CD4-positive, alpha-beta T cell treated with Interleukin-4 for 4 hours (primary cell): ENCODE measurements around the gene MEMO1.
"Not testable (repeated sequence)": the region's sequence is repeated elsewhere in the genome, so short reads cannot be mapped to it uniquely, and the experiment has no call there.

Experiments used
- DNase-seq: peaks from one replicate; pipeline ENCODE4 v3.0.0-alpha.2; 2020

The MEMO1 gene

DNA sequence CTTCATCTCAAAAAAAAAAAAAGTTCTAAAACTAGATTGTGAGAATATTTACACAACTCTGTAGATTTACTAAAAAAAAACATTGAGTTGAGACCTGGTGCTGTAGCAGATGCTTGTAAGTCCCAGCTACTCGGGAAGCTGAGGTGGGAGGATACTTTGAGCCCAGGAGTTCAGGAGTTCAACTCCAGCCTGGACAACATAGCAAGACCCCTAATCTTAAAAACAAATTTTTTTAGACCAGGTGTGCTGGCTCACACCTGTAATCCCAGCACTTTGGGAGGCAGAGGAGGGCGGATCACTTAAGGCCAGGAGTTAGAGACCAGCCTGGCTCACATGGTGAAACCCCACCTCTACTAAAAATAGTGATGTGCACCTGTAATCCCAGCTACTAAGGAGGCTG, 108.9 kb downstream of the MEMO1 start:
- DNase-seq: no peak

GRCh38 chr2:31900156-31900555, 110.7 kb downstream of the MEMO1 start:
- not testable (repeated sequence) for DNase-seq

DNA sequence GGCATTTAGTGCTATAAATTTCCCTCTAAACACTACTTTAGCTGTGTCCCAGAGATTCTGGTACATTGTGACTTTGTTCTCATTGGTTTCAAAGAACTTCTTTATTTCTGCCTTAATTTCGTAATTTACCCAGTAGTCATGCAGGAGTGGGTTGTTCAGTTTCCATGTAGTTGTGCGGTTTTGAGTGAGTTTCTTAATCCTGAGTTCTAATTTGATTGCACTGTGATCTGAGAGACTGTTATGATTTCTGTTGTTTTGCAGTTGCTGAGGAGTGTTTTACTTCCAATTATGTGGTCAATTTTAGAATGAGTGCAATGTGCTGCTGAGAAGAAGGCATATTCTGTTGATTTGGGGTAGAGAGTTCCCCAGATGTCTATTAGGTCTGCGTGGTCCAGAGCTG, 112.5 kb downstream of the MEMO1 start:
- not testable (repeated sequence) for DNase-seq

- not testable (repeated sequence) for DNase-seq
Observed at GRCh38 chr2:31897340-31897739, 113.5 kb downstream of the MEMO1 start.

GRCh38 chr2:31896293-31896692, 114.5 kb downstream of the MEMO1 start:
- DNase-seq: no peak

DNA sequence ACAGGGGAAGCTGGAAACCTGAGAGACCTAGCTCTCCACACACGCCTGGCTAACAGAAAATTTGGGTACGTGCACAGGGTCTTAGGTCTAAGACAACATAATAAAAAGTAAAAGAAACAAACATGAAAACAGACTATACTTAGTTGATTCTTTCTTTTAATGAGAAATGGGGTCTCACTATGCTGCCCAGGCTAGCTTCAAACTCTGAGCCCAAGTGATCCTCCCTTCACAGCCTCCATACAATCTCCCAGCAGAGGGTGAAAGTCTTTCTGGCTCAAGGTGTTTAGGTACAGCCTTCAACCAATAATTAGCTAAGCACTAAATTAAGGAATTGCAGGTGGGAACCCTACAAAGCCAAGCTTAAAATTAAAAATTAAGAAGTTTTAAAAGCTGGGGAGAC, 116.2 kb downstream of the MEMO1 start:
- no peak for DNase-seq

GRCh38 chr2:31893094-31893493, 117.7 kb downstream of the MEMO1 start:
- no peak for DNase-seq

DNA sequence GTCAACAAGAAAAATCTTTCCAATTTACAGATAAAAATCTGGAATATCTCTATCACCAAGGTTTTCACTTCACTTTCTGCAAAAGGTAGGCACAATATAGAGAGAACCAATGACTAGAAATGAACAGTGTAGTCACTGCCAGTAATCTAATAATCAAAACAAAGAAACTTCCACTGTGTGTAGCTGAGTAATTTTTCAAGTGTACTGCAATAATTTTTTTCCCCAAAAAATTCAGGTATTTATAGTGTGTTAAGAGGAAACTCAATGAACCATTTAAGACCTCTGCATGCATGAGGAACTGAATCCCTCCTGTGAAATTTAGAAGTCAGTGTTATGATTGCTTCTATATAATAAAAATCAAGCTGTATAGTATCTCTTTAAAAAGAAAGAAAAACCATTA, 121.8 kb downstream of the MEMO1 start:
- no peak for DNase-seq

DNA sequence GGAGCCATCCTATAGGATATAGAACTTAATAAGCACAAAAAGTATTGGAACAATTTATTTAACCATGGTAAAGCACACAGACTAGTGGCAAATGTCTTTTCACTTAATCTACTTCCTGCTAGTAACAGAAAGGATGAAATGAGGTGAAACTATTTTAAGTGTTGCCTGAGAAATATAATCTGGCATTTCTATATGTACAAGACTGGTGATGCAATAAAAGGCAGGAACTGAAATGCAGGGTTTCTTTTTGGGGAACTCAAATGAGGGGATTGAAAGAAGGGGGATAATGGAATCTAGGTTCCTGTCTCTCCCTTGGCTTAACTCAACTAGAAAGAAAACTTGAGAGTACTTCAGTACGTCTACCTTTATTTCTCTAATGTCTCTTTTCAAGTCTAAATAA, 122.3 kb downstream of the MEMO1 start:
- no peak for DNase-seq

GRCh38 chr2:31886700-31887099, 124.1 kb downstream of the MEMO1 start:
- no peak for DNase-seq

DNA sequence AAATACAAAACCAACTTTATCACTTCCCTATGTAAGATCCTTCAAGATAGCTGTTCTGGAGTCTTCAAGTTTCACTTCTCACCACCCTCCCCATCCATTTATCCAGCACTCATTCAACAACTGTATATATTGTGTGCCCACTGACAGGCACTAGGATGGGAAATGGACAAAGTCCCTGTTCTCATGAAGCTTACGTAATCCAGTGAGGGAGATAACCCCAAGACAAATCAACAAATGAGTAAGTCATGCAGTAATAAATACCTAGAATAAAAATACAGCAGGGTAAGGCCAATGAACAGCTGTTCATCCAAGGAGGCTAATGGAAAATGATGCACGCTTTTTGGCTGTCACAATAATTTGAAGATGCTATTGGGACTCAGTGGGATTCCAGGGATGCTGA, 133.8 kb downstream of the MEMO1 start:
- DNase-seq: no peak

GRCh38 chr2:31874071-31874470, 136.7 kb downstream of the MEMO1 start:
- DNase-seq: no peak

GRCh38 chr2:31865215-31865614, 145.6 kb downstream of the MEMO1 start:
- DNase-seq: no peak

GRCh38 chr2:31863867-31864266, 146.9 kb downstream of the MEMO1 start:
- DNase-seq: no peak

GRCh38 chr2:31863015-31863656, 147.7 kb downstream of the MEMO1 start:
- not testable (repeated sequence) for DNase-seq

GRCh38 chr2:31859959-31860358, 150.8 kb downstream of the MEMO1 start:
- no peak for DNase-seq

DNA sequence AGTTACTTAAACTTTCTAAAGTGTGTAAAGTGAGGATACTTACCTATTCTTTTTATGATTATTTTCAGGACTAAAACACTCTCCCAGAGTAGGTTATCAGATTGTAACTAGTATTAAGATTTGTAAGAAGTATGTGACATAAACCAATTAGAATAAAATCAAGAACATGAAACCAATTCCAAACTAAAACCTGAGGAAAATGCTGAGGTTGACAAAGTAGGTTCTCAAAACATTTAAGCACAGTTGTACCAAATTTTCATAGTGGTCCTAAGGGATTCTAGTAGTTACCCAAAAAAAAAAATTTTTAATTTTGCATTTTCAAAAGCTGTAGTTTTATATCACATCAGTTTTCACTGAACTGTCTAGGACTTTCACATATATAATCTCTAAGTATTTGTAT, 157.3 kb downstream of the MEMO1 start:
- no peak for DNase-seq

- not testable (repeated sequence) for DNase-seq
Observed at GRCh38 chr2:31842150-31842549, 168.7 kb downstream of the MEMO1 start.

DNA sequence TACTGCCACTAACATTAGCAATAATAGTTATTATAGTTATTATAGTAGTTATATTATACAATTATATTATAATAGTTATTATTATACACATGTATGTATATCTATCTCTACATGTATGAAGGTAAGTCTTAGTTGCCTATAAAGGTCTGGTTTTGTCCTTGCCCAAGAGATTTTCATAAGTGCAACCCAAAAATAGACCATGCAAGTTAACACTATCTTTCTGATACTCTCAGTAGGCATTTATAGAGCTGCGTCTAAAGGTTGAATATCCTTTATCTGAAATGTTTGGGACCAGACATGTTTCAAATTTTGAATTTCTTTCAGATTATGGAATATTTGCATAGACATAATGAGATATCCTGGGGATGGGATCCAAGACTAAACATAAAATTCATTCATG, 175.4 kb downstream of the MEMO1 start:
- no peak for DNase-seq

- DNase-seq: no peak
Observed at GRCh38 chr2:31832363-31832762, 178.4 kb downstream of the MEMO1 start.

- DNase-seq: no peak
Observed at GRCh38 chr2:31831585-31831984, 179.2 kb downstream of the MEMO1 start.

DNA sequence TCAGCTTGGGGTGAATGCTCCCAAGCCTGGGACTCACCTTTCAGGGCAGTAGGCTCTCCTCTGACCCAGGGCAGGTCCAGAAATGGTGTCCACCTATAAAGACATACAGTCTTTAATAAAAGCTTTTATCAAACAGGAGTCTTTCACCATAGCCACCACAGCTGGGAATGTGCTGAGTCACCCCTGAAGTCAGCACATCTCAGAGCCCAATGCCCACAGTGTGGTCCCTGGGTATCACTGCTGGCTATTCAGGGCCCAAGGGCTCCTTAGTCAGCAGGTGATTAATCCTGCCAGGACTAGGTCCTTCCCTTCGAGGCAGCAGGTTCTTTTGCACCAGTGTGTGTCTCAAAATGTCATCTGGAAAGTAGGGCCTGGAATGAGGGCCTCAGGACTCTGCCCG, 181.9 kb downstream of the MEMO1 start:
- no peak for DNase-seq

DNA sequence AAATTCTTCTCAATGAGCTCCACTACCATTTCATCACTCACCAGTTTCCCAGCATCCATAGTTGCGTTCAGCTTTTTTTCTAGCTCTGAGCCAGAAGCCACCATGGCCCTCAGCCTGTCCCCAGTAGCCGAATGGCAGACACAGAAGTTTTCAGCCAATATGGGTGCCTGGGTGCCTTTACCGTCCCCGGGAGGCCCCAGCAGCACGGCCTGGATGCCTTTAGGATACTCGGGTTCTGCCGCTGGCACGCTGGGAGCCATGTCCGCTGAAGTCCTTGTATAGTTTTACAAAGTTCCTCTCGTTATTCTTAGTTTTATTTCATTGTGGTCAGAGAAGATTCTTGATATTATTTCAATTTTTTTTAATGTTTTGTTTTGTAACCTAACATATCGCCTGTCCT, 187.2 kb downstream of the MEMO1 start:
- no peak for DNase-seq

GRCh38 chr2:31822587-31822986, 188.2 kb downstream of the MEMO1 start:
- no peak for DNase-seq
